Ovary (tissue), 9 donors: Measurements from ENCODE around the gene DGKG. TPM values are rescaled to one million over a fixed set of nuclear protein-coding genes. Genes with fewer than 3 reads are reported as not detected.

Source experiments
- DNase-seq, 5 donors: peaks; one replicate each; pipeline ENCODE4 v3.0.0-alpha.2; 2019 to 2020
- H3K27ac ChIP-seq, 2 donors: fragments of 200-600 bp; one replicate each; pipeline versions ENCODE4 v1.5.1 to v1.8.0; 2019 to 2022
- H3K27me3 ChIP-seq: fragments of 200-600 bp; one replicate; pipeline ENCODE4 v1.8.0; 2022
- H3K36me3 ChIP-seq: fragments of 200-600 bp; sonication (generic); one replicate; pipeline ENCODE4 v1.5.1; 2019
- H3K4me1 ChIP-seq: one replicate; pipeline ENCODE4 v1.8.1; 2013; ENCODE audit warnings: mild to moderate bottlenecking, moderate library complexity; ENCODE audit not compliant: insufficient read depth
- H3K4me3 ChIP-seq: fragments of 200-600 bp; sonication (generic); one replicate; pipeline ENCODE4 v1.5.1; 2017
- H3K9me3 ChIP-seq, 2 donors: fragments of 200-600 bp in 1 of 2; sonication (generic) in 1 of 2; one replicate each; pipeline versions ENCODE4 v1.5.1 to v1.8.1; 2013 to 2019; ENCODE audit warnings: mild to moderate bottlenecking in 1 of 2, moderate library complexity in 1 of 2
- CTCF ChIP-seq, 3 donors: fragments of 450-650 bp in 2 of 3; fragments of 200-600 bp in 1 of 3; IDR thresholded peaks; one replicate each; pipeline versions ENCODE4 v1.5.1 to v1.8.0; 2016 to 2022; ENCODE audit warnings: antibody characterized with exemption in 3 of 3, mild to moderate bottlenecking in 1 of 3
- EP300 ChIP-seq: sonication (generic); formaldehyde crosslinking; IDR thresholded peaks from one replicate; pipeline ENCODE4 v1.6.1; 2017; ENCODE audit warnings: antibody characterized with exemption
- POLR2A ChIP-seq: fragments of 450-650 bp; IDR thresholded peaks from one replicate; pipeline ENCODE4 v1.6.1; 2017; ENCODE audit warnings: antibody characterized with exemption, mild to moderate bottlenecking, moderate library complexity
- WGBS, 3 donors: extraction: QIAGEN DNeasy Blood & Tissue Kit in 1 of 3; methylation state at CpG; one replicate each; pipeline versions ENCODE4 v1.1.5 to v1.1.7; 2013 to 2017; 5-methylcytosine and 5-hydroxymethylcytosine counted together
- intact Hi-C, 4 donors: fragments of 100-400 bp; cut with DNase I; formaldehyde crosslinking; loops; one replicate each; pipeline versions ENCODE4 v1.11.0 to v1.15.1; 2022 to 2023
- polyA plus RNA-seq, 2 donors: library from polyadenylated mRNA; stranded (reverse); fragments of 200-250 nt in 1 of 2; fragments of 350-450 nt in 1 of 2; fragmentation: Illumina TruSeq in 1 of 2; extraction: RNeasy Lipid Tissue Mini Kit (QIAGEN cat#74804) in 1 of 2; gene quantifications; one replicate each; pipeline ENCODE4 v1.2.3, GENCODE V29; 2013 to 2014
- total RNA-seq, 7 donors: library from RNA; depleted of rRNA in 2 of 7; stranded (reverse); fragments of >200 nt in 2 of 7; fragmentation: NEBNext Ultra II Directional in 3 of 7; extraction: Animal tissue kit (Norgen Biotek cat#: 25700) in 3 of 7; gene quantifications; one replicate each; pipeline versions ENCODE4 v1.1.0 to v1.2.4, GENCODE V29; 2016 to 2023
- donor health status: DM: no; HTN: no; CAD: no; lungs with moderate emphysema.
- donor health status: DM: no; HTN: no; CAD: no.
- donor health status: Bipolar disorder and iron deficiency.
- donor health status: DM: yes; HTN: yes; CAD: no.
- donor health status: DM: no; HTN: no; CAD: no.
- donor health status: DM: yes; HTN: yes; CAD: no.

The DGKG gene
- total and polyA plus RNA-seq, 9 donors = 1.0 to 7.0 (median 4.1) TPM

- intact Hi-C loops = loop anchor here (5.0 to 10.0 kb wide), 3 partner anchors 274 to 286 kb away; partner anchors contain the start of gene CRYGS (in 1 of the 4)
- WGBS, 3 donors = 41 to 56% (median 50%) methylated on average over 12 of the region's 12 CpGs
- TF ChIP-seq CTCF (IDR thresholded peaks at IDR 0.05) = no peak
- no peak overlapping the region for H3K4me3 ChIP-seq
- no peak for DNase-seq
- no peaks in the 10 kb centered on the region for H3K36me3 ChIP-seq
- H3K4me1 ChIP-seq = no peaks in the 10 kb centered on the region
- H3K9me3 ChIP-seq = no peaks in the 10 kb centered on the region
- no peaks in the 10 kb centered on the region for H3K27me3 ChIP-seq
- H3K27ac ChIP-seq = no peak overlapping the region
Observed at GRCh38 chr3:186258968-186259367, 103.1 kb downstream of the DGKG start.

- no peak for TF ChIP-seq CTCF (IDR thresholded peaks at IDR 0.05)
- TF ChIP-seq EP300 = no peak
- TF ChIP-seq POLR2A = no peak
- H3K36me3 ChIP-seq = no peaks in the 10 kb centered on the region
- H3K27ac ChIP-seq = no peak overlapping the region
- WGBS, 3 donors = 66 to 79% (median 78%) methylated on average over 6 of the region's 6 CpGs
- intact Hi-C loops = loop anchor here (5.0 to 10.0 kb wide), 3 partner anchors 273 to 287 kb away; partner anchors contain the start of gene CRYGS (in 1 of the 4)
- no peaks in the 10 kb centered on the region for H3K4me1 ChIP-seq
- no peak overlapping the region for H3K4me3 ChIP-seq
- no peak for DNase-seq
- H3K27me3 ChIP-seq = no peaks in the 10 kb centered on the region
- H3K9me3 ChIP-seq = no peaks in the 10 kb centered on the region
Observed at GRCh38 chr3:186257866-186258265, 104.2 kb downstream of the DGKG start.

- no peak overlapping the region for H3K4me3 ChIP-seq
- H3K27ac ChIP-seq = no peak overlapping the region
- WGBS, 3 donors = 22 to 29% (median 29%) methylated on average over 19 of the region's 19 CpGs
- TF ChIP-seq POLR2A = no peak
- TF ChIP-seq EP300 = no peak
- no peak for TF ChIP-seq CTCF (IDR thresholded peaks at IDR 0.05)
- intact Hi-C loops = loop anchor here (5.0 to 10.0 kb wide), 3 partner anchors 271 to 289 kb away; partner anchors contain the start of gene CRYGS (in 1 of the 4)
- no peaks in the 10 kb centered on the region for H3K4me1 ChIP-seq
- H3K9me3 ChIP-seq = no peaks in the 10 kb centered on the region
- H3K27me3 ChIP-seq = no peaks in the 10 kb centered on the region
- no peaks in the 10 kb centered on the region for H3K36me3 ChIP-seq
- no peak for DNase-seq
Observed at GRCh38 chr3:186255703-186256331, 106.2 kb downstream of the DGKG start.

- H3K27me3 ChIP-seq = no peaks in the 10 kb centered on the region
- WGBS, 3 donors = 74 to 77% (median 74%) methylated on average over 17 of the region's 17 CpGs
- no peak for DNase-seq
- H3K36me3 ChIP-seq = no peaks in the 10 kb centered on the region
- H3K9me3 ChIP-seq = no peaks in the 10 kb centered on the region
- H3K27ac ChIP-seq = no peak overlapping the region
- no peak for TF ChIP-seq EP300
- TF ChIP-seq POLR2A = no peak
- no peak for TF ChIP-seq CTCF (IDR thresholded peaks at IDR 0.05)
- no peak overlapping the region for H3K4me3 ChIP-seq
- intact Hi-C loops = loop anchor here (5.0 to 10.0 kb wide), 3 partner anchors 270 to 290 kb away; partner anchors contain the start of gene CRYGS (in 1 of the 4)
- no peaks in the 10 kb centered on the region for H3K4me1 ChIP-seq
Observed at GRCh38 chr3:186254676-186255650, 107.1 kb downstream of the DGKG start.
